K562 (cell line): ENCODE measurements around the gene ALG14. TPM values are rescaled to one million over a fixed set of nuclear protein-coding genes. Genes with fewer than 3 reads are reported as not detected.

ENCODE experiments used
- BCL6 ChIP-seq: fragments of 250-450 bp; sonication (Bioruptor Pico); IDR thresholded peaks from 2 replicates; pipeline ENCODE4 v1.4.0; 2020
- CBX1 ChIP-seq: sonication (generic); IDR thresholded peaks from 2 replicates; pipeline ENCODE4 v1.6.1; 2016; ENCODE audit warnings: antibody characterized with exemption, low read depth, mild to moderate bottlenecking
- DACH1 ChIP-seq: fragments of 450-650 bp; IDR thresholded peaks from 2 replicates; pipeline ENCODE4 v1.6.1; 2018; ENCODE audit not compliant: partially characterized antibody
- ELF4 ChIP-seq: fragments of 450-650 bp; formaldehyde crosslinking; IDR thresholded peaks from 2 replicates; pipeline ENCODE4 v1.4.0; 2022; ENCODE audit warnings: missing genetic modification characterization
- EZH2 ChIP-seq: IDR thresholded peaks from 2 replicates; pipeline ENCODE4 v1.6.1; 2012; ENCODE audit warnings: low read depth, mild to moderate bottlenecking, inconsistent platforms, low read length, borderline replicate concordance
- HSF4 ChIP-seq: fragments of 250-450 bp; sonication (Bioruptor Pico); IDR thresholded peaks from 2 replicates; pipeline ENCODE4 v2.1.2; 2022; ENCODE audit warnings: mild to moderate bottlenecking, moderate library complexity, borderline replicate concordance
- NFRKB ChIP-seq: fragments of 450-650 bp; IDR thresholded peaks from 2 replicates; pipeline ENCODE4 v1.6.1; 2016; ENCODE audit warnings: low read depth
- RBFOX2 ChIP-seq: fragments of 200-400 bp; formaldehyde crosslinking; IDR thresholded peaks from 2 replicates; pipeline ENCODE4 v1.6.1; 2017; ENCODE audit warnings: low read depth, mild to moderate bottlenecking, low read length, moderate library complexity
- SIN3A ChIP-seq, 2 experiments: fragments of 150-350 bp in 1 of 2; IDR thresholded peaks; 2 replicates each; pipeline ENCODE4 v1.6.1; 2011 to 2016; ENCODE audit warnings: borderline replicate concordance in 2 of 2, low read depth in 2 of 2, low read length in 2 of 2, mild to moderate bottlenecking in 2 of 2, moderate library complexity in 2 of 2; ENCODE audit not compliant: control insufficient read depth in 1 of 2
- THRAP3 ChIP-seq: fragments of 450-650 bp; IDR thresholded peaks from 2 replicates; pipeline ENCODE4 v1.6.1; 2016; ENCODE audit warnings: mild to moderate bottlenecking, inconsistent platforms, borderline replicate concordance
- ZKSCAN8 ChIP-seq: fragments of 200-800 bp; sonication (Bioruptor generic); IDR thresholded peaks from 2 replicates; pipeline ENCODE4 v1.6.1; 2016; ENCODE audit warnings: missing genetic modification characterization, missing compliant biosample characterization
- ZNF165 ChIP-seq: fragments of 250-450 bp; sonication (Bioruptor Pico); IDR thresholded peaks from 2 replicates; pipeline ENCODE4 v1.4.0; 2020; ENCODE audit warnings: borderline replicate concordance
- ZNF707 ChIP-seq: fragments of 250-450 bp; sonication (Bioruptor Pico); conservative IDR thresholded peaks from 2 replicates; pipeline ENCODE4 v1.8.0; 2022; ENCODE audit warnings: inconsistent platforms, mild to moderate bottlenecking, moderate library complexity
- polyA plus RNA-seq, 8 experiments: library from polyadenylated mRNA; depleted of rRNA in 4 of 8; stranded (reverse) in 5 of 8; unstranded in 3 of 8; fragments of >200 nt; fragmentation: Nextera tagmentation in 2 of 8; fragmentation: Illumina TruSeq in 1 of 8; extraction: Ambion mirVana in 2 of 8; extraction: Trizol in 1 of 8; gene quantifications; 2 replicates each; pipeline versions ENCODE4 v1.2.1 to v1.2.3, GENCODE V29; 2011 to 2014; ENCODE audit warnings: inconsistent platforms in 1 of 8, missing spikeins in 1 of 8
- total RNA-seq, 7 experiments: library from RNA; depleted of rRNA in 6 of 7; stranded (reverse); fragments of >200 nt in 6 of 7; fragmentation: Illumina TruSeq in 2 of 7; extraction: Trizol in 2 of 7; gene quantifications; 2 replicates each; pipeline versions ENCODE4 v1.2.1 to v1.2.3, GENCODE V29; 2011 to 2021; ENCODE audit warnings: low replicate concordance in 1 of 7
- TF ChIP-seq, protein P1 (sequence below): fragments of 150-350 bp; conservative IDR thresholded peaks from 2 replicates; pipeline ENCODE4 v1.6.1; 2014; ENCODE audit warnings: low read length
- TF ChIP-seq, protein P2 (sequence below), 3 experiments: fragments of 200-800 bp in 1 of 3; sonication (Bioruptor generic) in 1 of 3; sonication (generic) in 1 of 3; formaldehyde crosslinking in 1 of 3; IDR thresholded peaks; 2 replicates each; pipeline versions ENCODE4 v1.6.1 to v1.8.0; 2016 to 2022; ENCODE audit warnings: mild to moderate bottlenecking in 2 of 3, missing compliant biosample characterization in 2 of 3, missing genetic modification characterization in 2 of 3, missing genetic modification reagents in 1 of 3
- TF ChIP-seq, protein P3 (sequence below): fragments of 250-450 bp; sonication (Bioruptor Pico); IDR thresholded peaks from 2 replicates; pipeline ENCODE4 v1.9.0; 2021; ENCODE audit warnings: mild to moderate bottlenecking, inconsistent platforms
- TF ChIP-seq, protein P4 (sequence below): sonication (generic); formaldehyde crosslinking; IDR thresholded peaks from 2 replicates; pipeline ENCODE4 v1.8.0; 2022; ENCODE audit warnings: mild to moderate bottlenecking, missing genetic modification reagents

Gene ALG14
- total and polyA plus RNA-seq, 9 of the 15 experiments (the other 6 are each of a cell fraction or from before 2014, with no cell fraction given): 2.8 to 16.2 (median 4.9) TPM

DNA sequence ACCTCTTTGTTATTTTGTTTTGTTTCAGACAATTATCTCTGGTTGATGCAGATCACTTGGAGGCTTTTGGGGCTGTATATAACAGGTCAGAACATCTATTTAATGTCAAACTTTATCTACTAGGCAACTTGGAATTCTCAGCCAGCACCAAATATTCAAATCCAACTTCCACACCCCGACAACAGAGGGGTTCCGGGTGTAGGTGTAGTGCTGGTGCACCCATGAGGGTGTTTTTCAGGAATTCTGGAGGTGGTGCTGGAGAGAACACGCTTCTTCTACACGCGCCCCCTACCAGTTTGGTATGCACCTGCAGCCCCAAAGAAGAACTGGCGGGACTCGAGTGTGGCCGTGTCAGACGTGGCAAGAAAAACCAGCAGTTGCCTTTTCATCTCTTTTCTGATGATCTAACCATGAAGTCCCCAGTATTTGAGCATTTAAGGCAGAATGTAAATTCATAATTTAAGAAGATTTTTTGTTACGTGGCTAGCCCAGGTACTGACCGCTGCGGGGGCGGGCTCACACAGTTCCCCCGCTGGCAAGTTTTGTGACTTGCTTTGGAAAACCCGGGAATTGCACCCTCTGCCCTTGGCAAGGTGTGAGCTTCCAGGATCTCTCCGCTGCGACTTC lies 43.9 kb upstream of the ALG14 start (continued):
- TF ChIP-seq, protein P1, sequence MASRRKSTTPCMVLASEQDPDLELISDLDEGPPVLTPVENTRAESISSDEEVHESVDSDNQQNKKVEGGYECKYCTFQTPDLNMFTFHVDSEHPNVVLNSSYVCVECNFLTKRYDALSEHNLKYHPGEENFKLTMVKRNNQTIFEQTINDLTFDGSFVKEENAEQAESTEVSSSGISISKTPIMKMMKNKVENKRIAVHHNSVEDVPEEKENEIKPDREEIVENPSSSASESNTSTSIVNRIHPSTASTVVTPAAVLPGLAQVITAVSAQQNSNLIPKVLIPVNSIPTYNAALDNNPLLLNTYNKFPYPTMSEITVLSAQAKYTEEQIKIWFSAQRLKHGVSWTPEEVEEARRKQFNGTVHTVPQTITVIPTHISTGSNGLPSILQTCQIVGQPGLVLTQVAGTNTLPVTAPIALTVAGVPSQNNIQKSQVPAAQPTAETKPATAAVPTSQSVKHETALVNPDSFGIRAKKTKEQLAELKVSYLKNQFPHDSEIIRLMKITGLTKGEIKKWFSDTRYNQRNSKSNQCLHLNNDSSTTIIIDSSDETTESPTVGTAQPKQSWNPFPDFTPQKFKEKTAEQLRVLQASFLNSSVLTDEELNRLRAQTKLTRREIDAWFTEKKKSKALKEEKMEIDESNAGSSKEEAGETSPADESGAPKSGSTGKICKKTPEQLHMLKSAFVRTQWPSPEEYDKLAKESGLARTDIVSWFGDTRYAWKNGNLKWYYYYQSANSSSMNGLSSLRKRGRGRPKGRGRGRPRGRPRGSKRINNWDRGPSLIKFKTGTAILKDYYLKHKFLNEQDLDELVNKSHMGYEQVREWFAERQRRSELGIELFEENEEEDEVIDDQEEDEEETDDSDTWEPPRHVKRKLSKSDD: no peak
- TF ChIP-seq HSF4 (no peak), BCL6 (CRISPR knock-in tag) (no peak), ELF4 (no peak), ZKSCAN8 (CRISPR knock-in tag) (no peak), THRAP3 (no peak), EZH2 (no peak), CBX1 (no peak), RBFOX2 (no peak), ZNF707 (no peak), ZNF165 (CRISPR knock-in tag) (no peak), SIN3A (IDR thresholded peaks at IDR 0.05; ENCODE audit: borderline replicate concordance in 2 of 2, control insufficient read depth in 1 of 2, low read depth in 2 of 2, low read length in 2 of 2) (no peak; a peak in 1 of 4 replicates), DACH1 (no peak), NFRKB (0 out of 2 replicates have a peak, but pooled peaks have one; percentile 23)
- TF ChIP-seq, protein P2, sequence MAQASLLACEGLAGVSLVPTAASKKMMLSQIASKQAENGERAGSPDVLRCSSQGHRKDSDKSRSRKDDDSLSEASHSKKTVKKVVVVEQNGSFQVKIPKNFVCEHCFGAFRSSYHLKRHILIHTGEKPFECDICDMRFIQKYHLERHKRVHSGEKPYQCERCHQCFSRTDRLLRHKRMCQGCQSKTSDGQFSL (CRISPR knock-in tag; IDR thresholded peaks at IDR 0.05): no peak
- TF ChIP-seq, protein P2 (tag; IDR thresholded peaks at IDR 0.05): no peak
- TF ChIP-seq, protein P3, sequence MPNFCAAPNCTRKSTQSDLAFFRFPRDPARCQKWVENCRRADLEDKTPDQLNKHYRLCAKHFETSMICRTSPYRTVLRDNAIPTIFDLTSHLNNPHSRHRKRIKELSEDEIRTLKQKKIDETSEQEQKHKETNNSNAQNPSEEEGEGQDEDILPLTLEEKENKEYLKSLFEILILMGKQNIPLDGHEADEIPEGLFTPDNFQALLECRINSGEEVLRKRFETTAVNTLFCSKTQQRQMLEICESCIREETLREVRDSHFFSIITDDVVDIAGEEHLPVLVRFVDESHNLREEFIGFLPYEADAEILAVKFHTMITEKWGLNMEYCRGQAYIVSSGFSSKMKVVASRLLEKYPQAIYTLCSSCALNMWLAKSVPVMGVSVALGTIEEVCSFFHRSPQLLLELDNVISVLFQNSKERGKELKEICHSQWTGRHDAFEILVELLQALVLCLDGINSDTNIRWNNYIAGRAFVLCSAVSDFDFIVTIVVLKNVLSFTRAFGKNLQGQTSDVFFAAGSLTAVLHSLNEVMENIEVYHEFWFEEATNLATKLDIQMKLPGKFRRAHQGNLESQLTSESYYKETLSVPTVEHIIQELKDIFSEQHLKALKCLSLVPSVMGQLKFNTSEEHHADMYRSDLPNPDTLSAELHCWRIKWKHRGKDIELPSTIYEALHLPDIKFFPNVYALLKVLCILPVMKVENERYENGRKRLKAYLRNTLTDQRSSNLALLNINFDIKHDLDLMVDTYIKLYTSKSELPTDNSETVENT (CRISPR knock-in tag): no peak
- TF ChIP-seq, protein P4, sequence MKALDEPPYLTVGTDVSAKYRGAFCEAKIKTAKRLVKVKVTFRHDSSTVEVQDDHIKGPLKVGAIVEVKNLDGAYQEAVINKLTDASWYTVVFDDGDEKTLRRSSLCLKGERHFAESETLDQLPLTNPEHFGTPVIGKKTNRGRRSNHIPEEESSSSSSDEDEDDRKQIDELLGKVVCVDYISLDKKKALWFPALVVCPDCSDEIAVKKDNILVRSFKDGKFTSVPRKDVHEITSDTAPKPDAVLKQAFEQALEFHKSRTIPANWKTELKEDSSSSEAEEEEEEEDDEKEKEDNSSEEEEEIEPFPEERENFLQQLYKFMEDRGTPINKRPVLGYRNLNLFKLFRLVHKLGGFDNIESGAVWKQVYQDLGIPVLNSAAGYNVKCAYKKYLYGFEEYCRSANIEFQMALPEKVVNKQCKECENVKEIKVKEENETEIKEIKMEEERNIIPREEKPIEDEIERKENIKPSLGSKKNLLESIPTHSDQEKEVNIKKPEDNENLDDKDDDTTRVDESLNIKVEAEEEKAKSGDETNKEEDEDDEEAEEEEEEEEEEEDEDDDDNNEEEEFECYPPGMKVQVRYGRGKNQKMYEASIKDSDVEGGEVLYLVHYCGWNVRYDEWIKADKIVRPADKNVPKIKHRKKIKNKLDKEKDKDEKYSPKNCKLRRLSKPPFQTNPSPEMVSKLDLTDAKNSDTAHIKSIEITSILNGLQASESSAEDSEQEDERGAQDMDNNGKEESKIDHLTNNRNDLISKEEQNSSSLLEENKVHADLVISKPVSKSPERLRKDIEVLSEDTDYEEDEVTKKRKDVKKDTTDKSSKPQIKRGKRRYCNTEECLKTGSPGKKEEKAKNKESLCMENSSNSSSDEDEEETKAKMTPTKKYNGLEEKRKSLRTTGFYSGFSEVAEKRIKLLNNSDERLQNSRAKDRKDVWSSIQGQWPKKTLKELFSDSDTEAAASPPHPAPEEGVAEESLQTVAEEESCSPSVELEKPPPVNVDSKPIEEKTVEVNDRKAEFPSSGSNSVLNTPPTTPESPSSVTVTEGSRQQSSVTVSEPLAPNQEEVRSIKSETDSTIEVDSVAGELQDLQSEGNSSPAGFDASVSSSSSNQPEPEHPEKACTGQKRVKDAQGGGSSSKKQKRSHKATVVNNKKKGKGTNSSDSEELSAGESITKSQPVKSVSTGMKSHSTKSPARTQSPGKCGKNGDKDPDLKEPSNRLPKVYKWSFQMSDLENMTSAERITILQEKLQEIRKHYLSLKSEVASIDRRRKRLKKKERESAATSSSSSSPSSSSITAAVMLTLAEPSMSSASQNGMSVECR (CRISPR knock-in tag): no peak
